Upper lobe of left lung (tissue), 6 donors: Measurements from ENCODE around the gene CC2D2B. TPM values are rescaled to one million over a fixed set of nuclear protein-coding genes. Genes with fewer than 3 reads are reported as not detected.

Experiments used
- ATAC-seq, 2 donors: fragments of 200-7000 bp; cut with Tn5 transposase; one replicate each; pipeline ENCODE4 v1.9.1; 2022; ENCODE audit warnings: mild to moderate bottlenecking in 2 of 2, moderate library complexity in 2 of 2; ENCODE audit not compliant: low FRiP score in 2 of 2
- DNase-seq, 2 donors: peaks; one replicate each; pipeline ENCODE4 v3.0.0-alpha.2; 2019 to 2020
- H3K27ac ChIP-seq, 4 donors: fragments of 200-600 bp; sonication (generic); one replicate each; pipeline ENCODE4 v1.5.1; 2016 to 2019
- H3K27me3 ChIP-seq, 4 donors: fragments of 200-600 bp; sonication (generic); one replicate each; pipeline ENCODE4 v1.5.1; 2017 to 2019
- H3K36me3 ChIP-seq, 4 donors: fragments of 200-600 bp; sonication (generic); one replicate each; pipeline ENCODE4 v1.5.1; 2016 to 2019
- H3K4me1 ChIP-seq, 4 donors: fragments of 200-600 bp; sonication (generic); one replicate each; pipeline ENCODE4 v1.5.1; 2018 to 2019
- H3K4me3 ChIP-seq, 4 donors: fragments of 200-600 bp; sonication (generic); one replicate each; pipeline ENCODE4 v1.5.1; 2017 to 2019; ENCODE audit warnings: mild to moderate bottlenecking in 2 of 4, moderate library complexity in 1 of 4
- H3K9me3 ChIP-seq, 4 donors: fragments of 200-600 bp; sonication (generic); one replicate each; pipeline ENCODE4 v1.5.1; 2018 to 2019
- EP300 ChIP-seq, 4 donors: sonication (generic); formaldehyde crosslinking; IDR thresholded peaks; one replicate each; pipeline ENCODE4 v1.5.1; 2017; ENCODE audit warnings: antibody characterized with exemption in 4 of 4, control low read depth in 2 of 4
- POLR2A ChIP-seq, 4 donors: fragments of 450-650 bp; IDR thresholded peaks; one replicate each; pipeline ENCODE4 v1.5.1; 2016 to 2017; ENCODE audit warnings: antibody characterized with exemption in 4 of 4, mild to moderate bottlenecking in 2 of 4
- POLR2AphosphoS5 ChIP-seq, 2 donors: sonication (generic); formaldehyde crosslinking; IDR thresholded peaks; one replicate each; pipeline ENCODE4 v1.5.1; 2017; ENCODE audit warnings: antibody characterized with exemption in 2 of 2
- WGBS, 2 donors: methylation state at CpG; one replicate each; pipeline ENCODE4 v1.1.5; 2017 to 2018; 5-methylcytosine and 5-hydroxymethylcytosine counted together
- total RNA-seq, 6 donors: library from RNA; depleted of rRNA in 4 of 6; stranded (reverse); fragments of >200 nt in 4 of 6; gene quantifications; one replicate each; pipeline versions ENCODE4 v1.1.0 to v1.2.1, GENCODE V29; 2016 to 2021
- TF ChIP-seq, protein P1 (sequence below), 6 experiments: fragments of 450-650 bp in 4 of 6; fragments of 200-600 bp in 2 of 6; sonication (generic) in 2 of 6; IDR thresholded peaks; one replicate each; pipeline ENCODE4 v1.5.1; 2016 to 2019; ENCODE audit warnings: antibody characterized with exemption in 6 of 6
- donor health status: DM: no; HTN: no; CAD: no; lungs with moderate emphysema.
- donor health status: DM: no; HTN: yes; CAD: no; lungs with severe emphysema.

The CC2D2B gene
- total RNA-seq, 6 donors from 2014 or later: 0.94 to 5.5 (median 4.1) TPM

DNA sequence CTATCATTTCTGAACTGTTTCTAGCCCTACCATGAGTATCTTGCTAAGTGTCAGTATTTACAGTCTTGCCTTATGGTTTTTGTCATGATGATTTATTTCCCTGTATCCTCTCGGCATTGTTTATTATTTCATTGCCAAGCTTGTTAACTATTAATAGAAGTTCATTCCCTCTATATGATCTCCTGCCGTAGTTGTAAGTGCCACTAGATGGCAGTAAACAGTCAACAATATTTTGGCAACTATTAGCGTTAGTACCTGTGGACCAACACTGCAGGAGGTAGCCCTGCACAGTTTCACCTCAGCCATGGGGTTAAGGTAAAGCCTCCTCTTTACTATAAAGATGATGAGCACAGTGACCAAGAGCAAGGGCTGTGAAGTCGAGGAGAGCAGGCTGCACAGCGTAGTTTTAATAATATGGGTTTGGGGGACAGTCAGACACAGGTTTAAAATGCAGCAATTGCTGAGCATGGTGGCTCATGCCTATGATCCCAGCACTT is 109.5 kb downstream of the CC2D2B start:
- 15 to 22% methylated on average over 5 of the region's 5 CpGs for WGBS, 2 donors
- Histone ChIP-seq H3K4me1 (peaks cover 0 to 7% (median 5%) of the 10 kb centered on the region in 4 donors), H3K27ac (no peak overlapping the region), H3K4me3 (no peak overlapping the region), H3K27me3 (no peaks in the 10 kb centered on the region), H3K36me3 (no peaks in the 10 kb centered on the region), H3K9me3 (no peaks in the 10 kb centered on the region)
- ATAC-seq: peak; percentile 78 to 86
- TF ChIP-seq, protein P1, sequence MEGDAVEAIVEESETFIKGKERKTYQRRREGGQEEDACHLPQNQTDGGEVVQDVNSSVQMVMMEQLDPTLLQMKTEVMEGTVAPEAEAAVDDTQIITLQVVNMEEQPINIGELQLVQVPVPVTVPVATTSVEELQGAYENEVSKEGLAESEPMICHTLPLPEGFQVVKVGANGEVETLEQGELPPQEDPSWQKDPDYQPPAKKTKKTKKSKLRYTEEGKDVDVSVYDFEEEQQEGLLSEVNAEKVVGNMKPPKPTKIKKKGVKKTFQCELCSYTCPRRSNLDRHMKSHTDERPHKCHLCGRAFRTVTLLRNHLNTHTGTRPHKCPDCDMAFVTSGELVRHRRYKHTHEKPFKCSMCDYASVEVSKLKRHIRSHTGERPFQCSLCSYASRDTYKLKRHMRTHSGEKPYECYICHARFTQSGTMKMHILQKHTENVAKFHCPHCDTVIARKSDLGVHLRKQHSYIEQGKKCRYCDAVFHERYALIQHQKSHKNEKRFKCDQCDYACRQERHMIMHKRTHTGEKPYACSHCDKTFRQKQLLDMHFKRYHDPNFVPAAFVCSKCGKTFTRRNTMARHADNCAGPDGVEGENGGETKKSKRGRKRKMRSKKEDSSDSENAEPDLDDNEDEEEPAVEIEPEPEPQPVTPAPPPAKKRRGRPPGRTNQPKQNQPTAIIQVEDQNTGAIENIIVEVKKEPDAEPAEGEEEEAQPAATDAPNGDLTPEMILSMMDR (IDR thresholded peaks at IDR 0.05): peak; percentile 47 to 72 (median 58)
- no peak for TF ChIP-seq POLR2A (IDR thresholded peaks at IDR 0.05)
- DNase-seq: no peak

DNA sequence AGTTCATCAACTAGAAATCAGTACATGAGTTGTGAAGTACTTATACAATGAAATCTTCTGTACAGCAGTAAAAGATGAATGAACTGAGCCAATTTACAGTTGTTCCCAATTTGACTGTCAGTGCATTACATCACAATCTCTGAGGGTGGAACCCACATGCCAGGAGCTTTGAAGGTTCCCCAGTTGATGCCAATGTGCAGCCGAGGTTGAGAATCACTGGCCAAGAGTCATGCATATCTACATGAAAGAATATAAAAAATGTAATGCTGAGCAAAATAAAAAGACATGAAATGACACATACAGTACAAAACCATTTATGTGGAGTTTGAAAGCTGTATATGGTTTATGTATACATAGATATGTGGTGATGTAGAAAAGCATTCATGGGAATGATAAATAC is 113.6 kb downstream of the CC2D2B start:
- DNase-seq (no peak), ATAC-seq (no peak)
- no peaks in the 10 kb centered on the region for H3K27me3 ChIP-seq
- peaks cover 0 to 7% (median 5%) of the 10 kb centered on the region in 4 donors for H3K4me1 ChIP-seq
- H3K27ac ChIP-seq: no peak overlapping the region
- 65 to 86% methylated on average over 1 of the region's 1 CpG for WGBS, 2 donors
- H3K4me3 ChIP-seq: no peak overlapping the region
- H3K9me3 ChIP-seq: no peaks in the 10 kb centered on the region
- H3K36me3 ChIP-seq: no peaks in the 10 kb centered on the region
- TF ChIP-seq, protein P1 (IDR thresholded peaks at IDR 0.05): no peak
- TF ChIP-seq POLR2AphosphoS5 (IDR thresholded peaks at IDR 0.05) (no peak), POLR2A (IDR thresholded peaks at IDR 0.05) (no peak), EP300 (IDR thresholded peaks at IDR 0.05) (no peak)

DNA sequence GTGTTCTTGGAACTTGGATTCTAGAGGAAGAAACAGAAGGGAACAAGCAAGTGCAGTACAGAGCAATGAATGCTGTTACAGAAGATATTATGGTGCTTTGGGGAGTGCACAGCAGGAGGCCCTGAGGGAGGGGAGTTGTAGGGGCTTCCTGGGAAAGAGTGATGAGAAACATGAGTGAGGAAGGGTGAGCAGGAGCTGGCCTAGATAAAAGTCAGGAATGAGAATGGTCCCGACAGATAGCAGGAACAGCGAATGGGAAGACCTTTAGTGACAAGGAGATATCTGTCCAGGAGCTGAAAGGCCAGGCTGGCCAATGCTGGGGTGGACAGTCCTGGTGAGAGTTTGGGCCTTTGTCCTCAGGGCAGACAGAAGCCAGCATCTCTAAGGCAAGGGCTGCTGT is 115.0 kb downstream of the CC2D2B start:
- Histone ChIP-seq H3K4me1 (no peaks in the 10 kb centered on the region), H3K4me3 (no peak overlapping the region), H3K27ac (no peak overlapping the region), H3K9me3 (no peaks in the 10 kb centered on the region), H3K27me3 (no peaks in the 10 kb centered on the region), H3K36me3 (no peaks in the 10 kb centered on the region)
- no peak for ATAC-seq
- 84 to 98% methylated on average over 2 of the region's 2 CpGs for WGBS, 2 donors
- no peak for DNase-seq
- no peak for TF ChIP-seq POLR2AphosphoS5 (IDR thresholded peaks at IDR 0.05)
- TF ChIP-seq POLR2A (IDR thresholded peaks at IDR 0.05): no peak
- TF ChIP-seq, protein P1 (IDR thresholded peaks at IDR 0.05): no peak
- no peak for TF ChIP-seq EP300 (IDR thresholded peaks at IDR 0.05)

DNA sequence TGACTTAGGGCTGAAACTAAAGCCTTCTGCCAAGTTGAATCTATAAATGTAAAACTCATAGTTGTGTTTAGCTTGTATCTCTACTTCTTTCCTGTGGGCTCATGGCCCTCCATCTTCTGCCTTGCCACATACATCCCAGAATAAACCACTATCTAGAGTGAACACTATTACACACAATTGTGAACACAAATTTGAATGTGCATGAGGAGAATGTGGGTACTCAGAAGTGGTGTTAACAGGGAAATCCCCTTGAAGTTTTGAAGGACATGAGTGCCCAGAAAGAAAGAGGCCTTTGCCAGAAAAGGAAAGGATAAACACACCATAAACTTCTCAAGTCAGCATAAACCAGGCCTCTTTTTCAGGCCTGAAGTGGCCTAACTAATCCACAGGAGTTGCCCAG is 115.4 kb downstream of the CC2D2B start:
- TF ChIP-seq EP300 (IDR thresholded peaks at IDR 0.05): no peak
- no peak for TF ChIP-seq POLR2AphosphoS5 (IDR thresholded peaks at IDR 0.05)
- no peak for TF ChIP-seq POLR2A (IDR thresholded peaks at IDR 0.05)
- TF ChIP-seq, protein P1 (IDR thresholded peaks at IDR 0.05): no peak
- no peaks in the 10 kb centered on the region for H3K9me3 ChIP-seq

DNA sequence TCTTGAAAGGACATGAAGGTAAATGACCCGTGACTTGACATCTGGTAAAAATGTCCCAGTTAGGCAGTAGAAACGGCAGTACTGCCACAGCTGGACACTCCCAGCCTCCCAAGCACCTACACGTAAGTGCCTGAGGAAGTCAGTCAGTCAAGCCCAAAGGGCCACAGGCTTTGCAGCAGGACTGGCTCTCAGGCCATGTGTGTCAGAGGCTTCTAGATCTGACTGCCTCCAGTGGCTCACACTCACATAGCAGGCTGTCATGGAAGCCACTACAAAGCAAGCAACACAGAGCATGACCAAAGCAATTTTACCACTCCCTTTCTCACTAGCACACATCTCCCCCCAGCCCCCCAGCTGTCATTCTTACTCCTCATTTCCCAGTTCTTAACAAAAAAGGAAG is 117.8 kb downstream of the CC2D2B start:
- Histone ChIP-seq H3K4me3 (no peak overlapping the region), H3K4me1 (no peaks in the 10 kb centered on the region), H3K9me3 (no peaks in the 10 kb centered on the region), H3K27ac (no peak overlapping the region), H3K27me3 (no peaks in the 10 kb centered on the region), H3K36me3 (no peaks in the 10 kb centered on the region)
- no peak for ATAC-seq
- no peak for DNase-seq
- TF ChIP-seq POLR2AphosphoS5 (IDR thresholded peaks at IDR 0.05): no peak
- TF ChIP-seq, protein P1 (IDR thresholded peaks at IDR 0.05): peak in 1 of 6 experiments; percentile 6
- no peak for TF ChIP-seq POLR2A (IDR thresholded peaks at IDR 0.05)
- no peak for TF ChIP-seq EP300 (IDR thresholded peaks at IDR 0.05)
- WGBS, 2 donors: 89 to 95% methylated on average over 3 of the region's 3 CpGs

More for the DNA sequence above, 115.4 kb downstream of the CC2D2B start:
- Histone ChIP-seq H3K4me1 (no peaks in the 10 kb centered on the region), H3K4me3 (no peak overlapping the region), H3K36me3 (no peaks in the 10 kb centered on the region), H3K27ac (no peak overlapping the region), H3K27me3 (no peaks in the 10 kb centered on the region)
- ATAC-seq (no peak), DNase-seq (no peak)
